SK-N-SH treated with all-trans-retinoic acid at 6 μM for 48 hours (cell line): ENCODE measurements around the gene MACROD1.

Source experiments
- ATAC-seq: fragments of 200-7000 bp; cut with Tn5 transposase; 3 replicates; pipeline ENCODE4 v1.9.1; 2020; ENCODE audit warnings: mild to moderate bottlenecking, moderate library complexity
- ARNTL ChIP-seq: fragments of 450-650 bp; formaldehyde crosslinking; IDR thresholded peaks from 2 replicates; pipeline ENCODE4 v1.5.0; 2020; ENCODE audit warnings: low read depth, mild to moderate bottlenecking, moderate library complexity, borderline replicate concordance
- BACH2 ChIP-seq: fragments of 250-450 bp; sonication (Bioruptor Pico); IDR thresholded peaks from 2 replicates; pipeline ENCODE4 v1.9.0; 2021; ENCODE audit warnings: mild to moderate bottlenecking, borderline replicate concordance
- CREB5 ChIP-seq: fragments of 250-450 bp; sonication (Bioruptor Pico); IDR thresholded peaks from 2 replicates; pipeline ENCODE4 v1.5.1; 2020; ENCODE audit warnings: low read depth, mild to moderate bottlenecking, moderate library complexity
- CSDC2 ChIP-seq: fragments of 250-450 bp; sonication (Bioruptor Pico); IDR thresholded peaks from 2 replicates; pipeline ENCODE4 v1.5.0; 2020; ENCODE audit warnings: mild to moderate bottlenecking, moderate library complexity
- ESRRG ChIP-seq: fragments of 250-450 bp; sonication (Bioruptor Pico); IDR thresholded peaks from 2 replicates; pipeline ENCODE4 v1.6.1; 2021; ENCODE audit warnings: mild to moderate bottlenecking
- ISL1 ChIP-seq: fragments of 250-450 bp; sonication (Bioruptor Pico); IDR thresholded peaks from 2 replicates; pipeline ENCODE4 v2.1.2; 2022; ENCODE audit warnings: mild to moderate bottlenecking, moderate library complexity
- OSR1 ChIP-seq: fragments of 250-450 bp; sonication (Bioruptor Pico); IDR thresholded peaks from 2 replicates; pipeline ENCODE4 v1.8.0; 2022; ENCODE audit warnings: moderate library complexity, mild to moderate bottlenecking, inconsistent platforms
- POU6F1 ChIP-seq: fragments of 250-450 bp; sonication (Bioruptor Pico); IDR thresholded peaks from 2 replicates; pipeline ENCODE4 v1.8.0; 2021; ENCODE audit warnings: low read depth, mild to moderate bottlenecking, moderate library complexity, borderline replicate concordance
- PPARA ChIP-seq: fragments of 250-450 bp; sonication (Bioruptor Pico); IDR thresholded peaks from 2 replicates; pipeline ENCODE4 v1.5.0; 2020; ENCODE audit warnings: mild to moderate bottlenecking, borderline replicate concordance
- SNAI2 ChIP-seq: fragments of 250-450 bp; sonication (Bioruptor Pico); IDR thresholded peaks from 2 replicates; pipeline ENCODE4 v1.5.0; 2020; ENCODE audit warnings: mild to moderate bottlenecking, moderate library complexity
- TCF4 ChIP-seq: fragments of 250-450 bp; sonication (Bioruptor Pico); IDR thresholded peaks from 2 replicates; pipeline ENCODE4 v1.8.0; 2021; ENCODE audit warnings: mild to moderate bottlenecking, moderate library complexity, borderline replicate concordance
- TOX ChIP-seq: fragments of 250-450 bp; sonication (Bioruptor Pico); IDR thresholded peaks from 2 replicates; pipeline ENCODE4 v1.8.0; 2021; ENCODE audit warnings: mild to moderate bottlenecking, moderate library complexity, borderline replicate concordance
- TSHZ2 ChIP-seq: fragments of 250-450 bp; sonication (Bioruptor Pico); IDR thresholded peaks from 2 replicates; pipeline ENCODE4 v1.5.0; 2020; ENCODE audit warnings: mild to moderate bottlenecking, moderate library complexity
- ZC3H10 ChIP-seq: fragments of 250-450 bp; sonication (Bioruptor Pico); IDR thresholded peaks from 2 replicates; pipeline ENCODE4 v1.5.1; 2021; ENCODE audit warnings: mild to moderate bottlenecking, moderate library complexity
- ZFP3 ChIP-seq: fragments of 250-450 bp; sonication (Bioruptor Pico); IDR thresholded peaks from 2 replicates; pipeline ENCODE4 v1.5.0; 2020; ENCODE audit warnings: mild to moderate bottlenecking, moderate library complexity
- ZFP30 ChIP-seq: fragments of 450-650 bp; formaldehyde crosslinking; IDR thresholded peaks from 2 replicates; pipeline ENCODE4 v1.5.0; 2022; ENCODE audit warnings: mild to moderate bottlenecking, moderate library complexity
- ZNF565 ChIP-seq: fragments of 450-650 bp; formaldehyde crosslinking; conservative IDR thresholded peaks from 2 replicates; pipeline ENCODE4 v1.5.0; 2020; ENCODE audit warnings: low read depth, mild to moderate bottlenecking, moderate library complexity
- ZNF70 ChIP-seq: fragments of 450-650 bp; formaldehyde crosslinking; IDR thresholded peaks from 2 replicates; pipeline ENCODE4 v1.5.0; 2020; ENCODE audit warnings: mild to moderate bottlenecking, moderate library complexity
- ZNF8 ChIP-seq: fragments of 450-650 bp; formaldehyde crosslinking; IDR thresholded peaks from 2 replicates; pipeline ENCODE4 v1.5.0; 2020; ENCODE audit warnings: mild to moderate bottlenecking, moderate library complexity
- TF ChIP-seq, protein P1 (sequence below): fragments of 250-450 bp; sonication (Bioruptor Pico); IDR thresholded peaks from 2 replicates; pipeline ENCODE4 v1.5.1; 2021; ENCODE audit warnings: mild to moderate bottlenecking, moderate library complexity

Gene MACROD1

DNA sequence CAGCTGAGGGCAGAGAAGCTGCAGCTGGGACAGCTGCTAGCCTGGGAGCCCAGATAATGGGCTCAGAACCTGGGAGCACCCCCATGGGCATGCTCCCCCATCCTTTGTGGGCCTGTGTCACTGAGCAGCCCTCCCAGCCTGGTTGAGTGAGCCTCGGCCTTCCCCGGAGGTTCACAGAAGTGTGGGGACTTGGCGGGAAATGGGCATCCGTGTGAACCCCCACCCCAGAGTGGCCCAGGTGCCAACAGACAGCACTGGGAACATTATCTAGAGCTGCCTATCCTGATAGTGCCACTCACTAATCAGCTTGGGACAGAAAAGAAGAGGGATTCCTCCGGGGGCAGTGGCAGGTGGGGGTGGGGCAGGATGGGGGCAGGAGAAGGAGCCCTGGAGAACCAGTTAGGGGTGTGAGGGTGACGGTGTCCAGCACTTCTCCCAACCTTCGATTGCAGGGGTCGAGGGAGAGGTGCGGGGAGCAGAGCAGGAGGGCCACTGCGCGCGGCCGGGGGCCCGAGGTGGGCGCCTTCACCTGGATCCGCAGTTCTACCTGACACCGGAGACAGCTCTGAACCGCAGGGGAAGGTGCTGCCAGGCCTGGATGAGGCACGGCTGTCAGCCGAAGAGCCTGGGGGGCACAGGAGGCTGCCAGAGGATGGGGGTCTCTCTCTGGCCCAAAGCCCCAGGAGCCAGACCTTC is 97.1 kb downstream of the MACROD1 start:
- TF ChIP-seq, protein P1, sequence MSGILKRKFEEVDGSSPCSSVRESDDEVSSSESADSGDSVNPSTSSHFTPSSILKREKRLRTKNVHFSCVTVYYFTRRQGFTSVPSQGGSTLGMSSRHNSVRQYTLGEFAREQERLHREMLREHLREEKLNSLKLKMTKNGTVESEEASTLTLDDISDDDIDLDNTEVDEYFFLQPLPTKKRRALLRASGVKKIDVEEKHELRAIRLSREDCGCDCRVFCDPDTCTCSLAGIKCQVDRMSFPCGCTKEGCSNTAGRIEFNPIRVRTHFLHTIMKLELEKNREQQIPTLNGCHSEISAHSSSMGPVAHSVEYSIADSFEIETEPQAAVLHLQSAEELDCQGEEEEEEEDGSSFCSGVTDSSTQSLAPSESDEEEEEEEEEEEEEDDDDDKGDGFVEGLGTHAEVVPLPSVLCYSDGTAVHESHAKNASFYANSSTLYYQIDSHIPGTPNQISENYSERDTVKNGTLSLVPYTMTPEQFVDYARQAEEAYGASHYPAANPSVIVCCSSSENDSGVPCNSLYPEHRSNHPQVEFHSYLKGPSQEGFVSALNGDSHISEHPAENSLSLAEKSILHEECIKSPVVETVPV = no peak
- TF ChIP-seq TSHZ2 (CRISPR knock-in tag) (no peak), ZNF70 (CRISPR knock-in tag) (no peak), ARNTL (no peak), ESRRG (CRISPR knock-in tag) (no peak), BACH2 (CRISPR knock-in tag) (no peak), OSR1 (no peak), POU6F1 (no peak), ZFP3 (CRISPR knock-in tag) (no peak), ISL1 (CRISPR knock-in tag) (no peak), TCF4 (CRISPR knock-in tag) (no peak)
- no peak for ATAC-seq

GRCh38 chr11:64067230-64067993 is 98.5 kb downstream of the MACROD1 start:
- TF ChIP-seq ZNF70 (CRISPR knock-in tag) = no peak
- no peak for TF ChIP-seq OSR1
- no peak for TF ChIP-seq POU6F1
- TF ChIP-seq CSDC2 (CRISPR knock-in tag) = no peak
- no peak for TF ChIP-seq SNAI2
- ATAC-seq = no peak

DNA sequence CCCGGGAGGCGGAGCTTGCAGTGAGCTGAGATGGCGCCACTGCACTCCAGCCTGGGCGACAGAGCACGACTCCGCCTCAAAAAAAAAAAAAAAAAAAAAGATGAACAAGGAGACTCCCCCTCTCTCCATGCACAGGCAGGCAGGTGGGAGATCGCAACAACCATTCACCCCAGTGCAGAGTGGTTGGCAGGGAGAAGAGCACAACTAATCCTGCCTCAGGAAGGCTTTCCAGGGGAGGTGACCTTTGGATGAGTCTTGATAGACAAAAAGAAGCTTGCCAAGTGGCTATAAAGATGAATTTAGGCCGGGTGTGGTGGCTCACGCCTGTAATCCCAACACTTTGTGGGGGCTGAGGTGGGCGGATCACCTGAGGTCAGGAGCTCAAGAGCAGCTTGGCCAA is 100.2 kb downstream of the MACROD1 start:
- no peak for ATAC-seq
- TF ChIP-seq TCF4 (CRISPR knock-in tag) = no peak
- no peak for TF ChIP-seq PPARA (CRISPR knock-in tag)
- TF ChIP-seq POU6F1 = no peak
- TF ChIP-seq ZFP3 (CRISPR knock-in tag) = no peak
- no peak for TF ChIP-seq CREB5 (CRISPR knock-in tag)
- no peak for TF ChIP-seq CSDC2 (CRISPR knock-in tag)
- TF ChIP-seq TOX (CRISPR knock-in tag) = no peak
- no peak for TF ChIP-seq ZNF565 (CRISPR knock-in tag)
- TF ChIP-seq ISL1 (CRISPR knock-in tag) = no peak
- TF ChIP-seq BACH2 (CRISPR knock-in tag) = no peak
- TF ChIP-seq OSR1 = no peak
- TF ChIP-seq TSHZ2 (CRISPR knock-in tag) = no peak
- no peak for TF ChIP-seq ZNF8 (CRISPR knock-in tag)
- no peak for TF ChIP-seq SNAI2
- TF ChIP-seq ARNTL = no peak
- TF ChIP-seq, protein P1 = no peak
- no peak for TF ChIP-seq ZFP30 (CRISPR knock-in tag)
- no peak for TF ChIP-seq ZC3H10
